ENCODE data around the gene MRGPRF. TPM values are rescaled to one million over a fixed set of nuclear protein-coding genes. Genes with fewer than 3 reads are reported as not detected.

Gene MRGPRF
- total RNA-seq, 4 donors from 2014 or later = 34.2 to 67.9 (median 46.3) TPM

GRCh38 chr11:69035946-69036340 lies 22.9 kb upstream of the MRGPRF start:
- Histone ChIP-seq H3K4me1 (peaks cover 0 to 19% (median 14%) of the 10 kb centered on the region in 4 donors), H3K27ac (peak overlapping the region; percentile 74 to 89 (median 77)), H3K4me3 (no peak overlapping the region), H3K36me3 (no peaks in the 10 kb centered on the region), H3K9me3 (no peaks in the 10 kb centered on the region), H3K27me3 (no peaks in the 10 kb centered on the region)
- 24 to 31% methylated on average over 11 of the region's 11 CpGs for WGBS, 2 donors
- peak in 1 of 2 donors; percentile 30 for DNase-seq (ENCODE audit: low spot score in 2 of 2)
- TF ChIP-seq POLR2A (IDR thresholded peaks at IDR 0.05) (no peak), EP300 (IDR thresholded peaks at IDR 0.05) (peak in 1 of 2 donors; percentile 80)

GRCh38 chr11:69035150-69035945 lies 22.3 kb upstream of the MRGPRF start:
- DNase-seq (ENCODE audit: low spot score in 2 of 2) = peak in 1 of 2 donors; percentile 36
- no peak overlapping the region for H3K4me3 ChIP-seq
- peak overlapping the region; percentile 74 to 89 (median 77) for H3K27ac ChIP-seq
- no peak for TF ChIP-seq EP300 (IDR thresholded peaks at IDR 0.05)
- no peak for TF ChIP-seq POLR2A (IDR thresholded peaks at IDR 0.05)
- TF ChIP-seq, protein P1, sequence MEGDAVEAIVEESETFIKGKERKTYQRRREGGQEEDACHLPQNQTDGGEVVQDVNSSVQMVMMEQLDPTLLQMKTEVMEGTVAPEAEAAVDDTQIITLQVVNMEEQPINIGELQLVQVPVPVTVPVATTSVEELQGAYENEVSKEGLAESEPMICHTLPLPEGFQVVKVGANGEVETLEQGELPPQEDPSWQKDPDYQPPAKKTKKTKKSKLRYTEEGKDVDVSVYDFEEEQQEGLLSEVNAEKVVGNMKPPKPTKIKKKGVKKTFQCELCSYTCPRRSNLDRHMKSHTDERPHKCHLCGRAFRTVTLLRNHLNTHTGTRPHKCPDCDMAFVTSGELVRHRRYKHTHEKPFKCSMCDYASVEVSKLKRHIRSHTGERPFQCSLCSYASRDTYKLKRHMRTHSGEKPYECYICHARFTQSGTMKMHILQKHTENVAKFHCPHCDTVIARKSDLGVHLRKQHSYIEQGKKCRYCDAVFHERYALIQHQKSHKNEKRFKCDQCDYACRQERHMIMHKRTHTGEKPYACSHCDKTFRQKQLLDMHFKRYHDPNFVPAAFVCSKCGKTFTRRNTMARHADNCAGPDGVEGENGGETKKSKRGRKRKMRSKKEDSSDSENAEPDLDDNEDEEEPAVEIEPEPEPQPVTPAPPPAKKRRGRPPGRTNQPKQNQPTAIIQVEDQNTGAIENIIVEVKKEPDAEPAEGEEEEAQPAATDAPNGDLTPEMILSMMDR (IDR thresholded peaks at IDR 0.05) = no peak
- 45 to 46% methylated on average over 19 to 21 of the region's 21 CpGs for WGBS, 2 donors
- no peaks in the 10 kb centered on the region for H3K27me3 ChIP-seq
- H3K9me3 ChIP-seq = no peaks in the 10 kb centered on the region
- H3K4me1 ChIP-seq = peaks cover 0 to 19% (median 14%) of the 10 kb centered on the region in 4 donors
- no peaks in the 10 kb centered on the region for H3K36me3 ChIP-seq

DNA sequence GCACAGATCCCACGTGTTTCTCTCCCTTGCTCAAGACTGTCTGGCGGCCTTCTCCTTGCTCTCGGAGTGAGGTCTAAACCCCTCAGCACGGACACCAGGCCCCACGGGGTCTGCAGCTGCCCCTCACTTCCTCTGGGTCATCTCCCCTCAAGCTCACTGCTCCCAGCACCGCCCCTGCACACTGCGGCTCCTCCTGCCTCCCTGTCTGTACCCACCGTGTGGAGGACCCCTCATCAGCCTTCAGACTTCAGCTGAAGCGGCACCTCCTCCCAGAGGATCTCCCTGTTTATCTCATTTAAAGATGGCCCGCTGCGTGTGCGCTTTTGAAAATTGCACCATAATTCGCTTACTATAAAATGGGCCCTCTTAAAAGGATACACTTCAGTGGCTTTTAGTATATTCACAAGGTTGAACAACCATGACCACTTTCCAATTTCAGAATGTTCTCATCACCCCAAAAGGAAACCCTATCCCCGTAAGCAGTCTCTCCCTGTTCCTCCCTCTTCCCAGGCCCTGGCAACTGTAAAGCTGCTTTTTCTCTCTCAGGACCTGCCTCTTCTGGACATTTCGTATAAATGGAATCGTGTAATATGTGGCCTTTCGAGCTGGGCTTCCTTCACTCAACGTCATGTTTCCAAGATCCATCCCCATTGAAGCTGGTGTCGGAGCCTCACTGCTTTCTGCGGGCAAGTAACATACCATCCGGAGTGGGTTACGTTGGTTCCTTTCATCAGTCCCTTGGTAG lies 21.2 kb upstream of the MRGPRF start:
- 77 to 81% methylated on average over 22 of the region's 22 CpGs for WGBS, 2 donors

DNA sequence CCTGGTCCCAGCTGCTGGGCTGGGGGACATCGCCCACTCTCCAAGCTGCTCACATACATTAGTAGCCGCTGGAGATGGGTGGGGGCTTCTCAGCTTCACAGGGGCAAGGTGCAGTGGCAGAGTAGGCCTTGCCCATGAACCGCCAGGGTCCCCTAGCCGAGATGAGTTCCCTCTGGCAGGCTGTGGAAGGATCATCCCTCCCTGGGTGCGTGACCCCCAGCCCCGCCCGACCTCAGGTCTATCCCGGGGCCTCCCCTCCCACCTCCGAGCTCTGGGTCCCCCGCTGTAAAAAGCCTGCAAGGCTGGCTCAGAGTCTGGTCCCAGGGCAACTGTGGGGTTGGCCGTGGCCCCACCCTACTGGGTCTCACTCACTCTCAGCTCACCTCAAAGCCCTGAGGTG lies 20.4 kb upstream of the MRGPRF start:
- H3K27ac ChIP-seq = peak overlapping the region in 1 of 4 donors; percentile 79
- peaks cover 0 to 19% (median 14%) of the 10 kb centered on the region in 4 donors for H3K4me1 ChIP-seq
- WGBS, 2 donors = 80 to 84% methylated on average over 6 to 11 of the region's 11 CpGs
- no peaks in the 10 kb centered on the region for H3K36me3 ChIP-seq
- TF ChIP-seq, protein P1 (IDR thresholded peaks at IDR 0.05) = no peak
- no peak for TF ChIP-seq POLR2A (IDR thresholded peaks at IDR 0.05)
- TF ChIP-seq EP300 (IDR thresholded peaks at IDR 0.05) = no peak
- H3K4me3 ChIP-seq = no peak overlapping the region
- no peaks in the 10 kb centered on the region for H3K27me3 ChIP-seq
- no peak for DNase-seq (ENCODE audit: low spot score in 2 of 2)
- H3K9me3 ChIP-seq = no peaks in the 10 kb centered on the region

More for the DNA sequence above, 21.2 kb upstream of the MRGPRF start:
- Histone ChIP-seq H3K27me3 (no peaks in the 10 kb centered on the region), H3K4me3 (no peak overlapping the region), H3K27ac (peak overlapping the region in 3 of 4 donors; percentile 10 to 89 (median 79)), H3K9me3 (no peaks in the 10 kb centered on the region), H3K36me3 (no peaks in the 10 kb centered on the region), H3K4me1 (peaks cover 0 to 19% (median 14%) of the 10 kb centered on the region in 4 donors)
- TF ChIP-seq, protein P1 (IDR thresholded peaks at IDR 0.05) = no peak
- TF ChIP-seq EP300 (IDR thresholded peaks at IDR 0.05) (no peak), POLR2A (IDR thresholded peaks at IDR 0.05) (no peak)
- no peak for DNase-seq (ENCODE audit: low spot score in 2 of 2)

DNA sequence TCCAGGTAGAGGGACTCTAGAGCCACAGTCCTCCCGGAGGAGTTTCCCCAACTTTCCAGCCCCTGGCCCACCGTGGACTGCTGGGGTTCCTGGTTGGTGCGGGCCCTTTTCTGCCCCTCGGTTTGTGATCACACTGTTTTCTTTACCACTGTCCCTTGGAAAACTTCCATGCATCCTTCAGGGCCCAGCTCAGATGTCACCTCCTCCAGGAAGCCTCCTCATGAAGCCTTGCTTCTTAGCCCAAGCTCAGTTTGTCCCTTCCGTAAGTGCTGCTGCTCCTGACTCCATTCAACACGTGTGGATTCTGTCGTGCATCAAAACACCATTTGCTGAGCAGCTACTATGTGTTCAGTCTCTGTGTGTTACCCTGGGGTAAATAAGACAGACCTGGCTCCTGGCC lies 19.8 kb upstream of the MRGPRF start:
- Histone ChIP-seq H3K36me3 (no peaks in the 10 kb centered on the region), H3K4me3 (no peak overlapping the region), H3K4me1 (peaks cover 0 to 19% (median 14%) of the 10 kb centered on the region in 4 donors), H3K27me3 (no peaks in the 10 kb centered on the region), H3K27ac (no peak overlapping the region), H3K9me3 (no peaks in the 10 kb centered on the region)
- 84 to 86% methylated on average over 7 of the region's 7 CpGs for WGBS, 2 donors
- no peak for TF ChIP-seq EP300 (IDR thresholded peaks at IDR 0.05)
- TF ChIP-seq, protein P1 (IDR thresholded peaks at IDR 0.05) = no peak
- no peak for TF ChIP-seq POLR2A (IDR thresholded peaks at IDR 0.05)
- DNase-seq (ENCODE audit: low spot score in 2 of 2) = no peak
